Iris pigment epithelial cell (primary cell): ENCODE measurements around the gene ITPRIPL2.

Source experiments
- DNase-seq: peaks from one replicate; pipeline ENCODE4 v3.0.0-alpha.2; 2011; ENCODE audit warnings: low read depth

ITPRIPL2 gene

DNA sequence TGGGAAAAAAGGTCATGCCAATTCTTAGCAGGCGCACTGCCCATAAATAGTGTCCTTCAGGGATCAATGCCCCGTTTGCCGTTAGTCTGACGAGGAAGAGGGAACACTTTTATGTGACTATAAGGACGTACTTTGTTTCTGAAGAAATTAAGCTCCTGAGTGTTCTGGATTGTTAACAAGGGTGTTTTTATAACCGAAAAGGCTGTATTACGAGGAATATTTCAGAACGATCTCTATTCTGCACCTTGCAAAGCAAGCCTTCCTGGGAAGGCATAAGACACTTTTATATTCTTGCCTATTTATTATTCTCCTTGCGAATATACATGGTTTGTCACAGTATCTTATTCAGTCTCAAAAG, 29.8 kb downstream of the ITPRIPL2 start:
- no peak for DNase-seq

DNA sequence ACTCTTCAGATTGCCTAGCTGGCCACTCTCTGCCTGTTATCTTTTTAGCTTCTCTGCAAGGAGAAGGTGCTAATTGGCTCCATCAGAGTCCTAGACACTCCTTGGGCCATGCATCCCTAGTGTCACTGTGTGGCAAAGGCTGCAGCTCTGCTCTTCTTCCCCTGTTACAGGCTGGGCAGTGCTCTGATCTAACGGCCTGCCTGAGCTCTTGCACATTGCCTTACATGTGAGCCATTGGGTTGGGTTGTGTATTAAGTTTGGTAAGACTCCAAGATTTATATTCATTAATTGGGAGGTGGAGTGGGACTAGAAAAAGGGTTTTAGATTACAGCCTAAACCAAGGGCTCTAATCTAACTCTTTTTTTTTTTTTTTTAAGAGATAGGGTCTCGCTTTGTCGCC, 31.2 kb downstream of the ITPRIPL2 start:
- DNase-seq = no peak

DNA sequence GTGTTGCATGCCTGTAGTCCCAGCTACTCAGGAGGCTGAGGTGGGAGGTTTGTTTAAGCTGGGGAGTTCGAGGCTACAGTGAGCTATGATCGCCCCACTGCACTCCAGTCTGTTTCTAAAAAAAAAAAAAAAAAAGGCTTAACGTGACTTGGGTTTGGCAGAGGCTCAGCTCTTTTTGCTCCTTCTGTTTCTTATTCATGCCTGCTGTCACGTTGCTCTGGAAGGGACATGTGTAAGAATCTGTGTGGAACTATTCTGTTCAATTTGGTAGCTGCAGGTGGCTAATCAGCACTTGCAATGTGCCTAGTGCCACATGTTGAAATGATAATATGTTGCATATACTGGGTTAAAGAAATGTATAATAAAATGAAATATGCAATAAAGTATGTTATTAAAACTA, 33.4 kb downstream of the ITPRIPL2 start:
- DNase-seq = no peak

DNA sequence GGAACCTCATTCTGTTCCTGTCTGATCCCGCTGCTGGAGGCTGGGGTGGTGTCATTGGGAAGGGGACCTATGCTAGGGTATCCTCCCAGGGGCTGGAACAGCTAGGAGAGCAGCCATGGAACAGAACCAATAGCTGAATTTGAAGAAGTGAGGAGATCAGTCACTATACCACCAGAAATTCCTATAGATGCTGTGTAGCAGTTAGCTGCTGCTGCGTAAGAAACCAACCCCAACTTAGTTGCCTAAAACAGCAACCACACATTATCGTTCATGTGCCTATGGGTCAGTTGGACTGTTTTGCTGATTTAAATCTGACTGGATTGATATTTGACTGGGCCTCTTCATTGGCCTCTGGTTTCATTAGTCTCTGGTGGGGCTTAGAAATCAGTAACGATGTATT, 33.9 kb downstream of the ITPRIPL2 start:
- DNase-seq = no peak

DNA sequence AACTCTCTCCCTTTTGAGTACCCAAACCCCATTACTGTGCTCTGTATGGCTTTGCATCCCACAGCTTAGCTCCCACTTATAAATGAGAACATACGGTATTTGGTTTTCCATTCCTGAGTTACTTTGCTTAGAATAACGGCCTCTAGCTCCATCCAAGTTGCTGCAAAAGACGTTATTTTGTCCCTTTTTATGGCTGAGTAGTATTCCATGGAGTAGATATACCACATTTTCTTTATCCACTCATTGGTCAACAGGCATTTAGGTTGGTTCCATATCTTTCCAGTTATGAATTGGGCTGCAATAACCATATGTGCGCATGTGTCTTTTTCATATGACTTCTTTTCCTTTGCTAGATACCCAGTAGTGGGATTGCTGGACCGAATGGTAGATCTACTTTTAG, 34.4 kb downstream of the ITPRIPL2 start:
- no peak for DNase-seq

DNA sequence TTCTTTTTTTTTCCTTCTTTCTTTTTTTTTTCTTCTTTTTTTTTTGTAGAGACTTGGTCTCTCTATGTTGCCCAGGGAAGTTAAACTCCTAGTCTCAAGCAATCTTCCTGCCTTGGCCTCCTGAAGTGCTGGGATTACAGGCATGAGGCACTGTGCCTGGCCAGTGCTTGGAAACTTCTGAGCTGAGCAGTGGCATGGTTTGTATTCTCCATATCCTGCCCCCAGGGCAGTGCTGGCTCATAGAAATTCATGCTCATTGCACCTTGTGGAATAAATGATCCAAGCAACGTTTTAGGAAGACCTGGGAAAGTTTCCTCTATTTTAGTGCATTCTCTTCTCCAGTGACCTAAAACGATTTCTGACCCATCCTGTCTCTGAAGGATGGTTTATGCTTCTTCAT, 37.5 kb downstream of the ITPRIPL2 start:
- no peak for DNase-seq

DNA sequence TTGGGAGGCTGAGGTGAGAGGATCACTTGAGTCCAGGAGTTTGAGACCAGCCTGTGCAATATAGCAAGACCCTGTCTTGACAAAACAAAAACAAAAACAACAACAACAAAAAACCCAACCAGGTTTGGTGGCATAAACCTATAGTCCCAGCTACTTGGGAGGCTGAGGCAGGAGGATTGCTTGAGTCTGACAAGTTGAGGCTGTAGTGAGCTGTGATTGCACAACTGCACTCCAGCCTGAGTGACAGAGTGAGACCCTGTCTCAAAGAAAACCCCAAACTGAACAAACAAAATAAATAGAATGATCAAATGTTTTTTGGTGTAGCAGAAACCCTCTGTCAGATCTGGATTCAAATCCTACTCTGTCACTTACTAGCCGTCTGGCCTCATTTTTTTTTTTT, 38.3 kb downstream of the ITPRIPL2 start:
- DNase-seq = no peak

DNA sequence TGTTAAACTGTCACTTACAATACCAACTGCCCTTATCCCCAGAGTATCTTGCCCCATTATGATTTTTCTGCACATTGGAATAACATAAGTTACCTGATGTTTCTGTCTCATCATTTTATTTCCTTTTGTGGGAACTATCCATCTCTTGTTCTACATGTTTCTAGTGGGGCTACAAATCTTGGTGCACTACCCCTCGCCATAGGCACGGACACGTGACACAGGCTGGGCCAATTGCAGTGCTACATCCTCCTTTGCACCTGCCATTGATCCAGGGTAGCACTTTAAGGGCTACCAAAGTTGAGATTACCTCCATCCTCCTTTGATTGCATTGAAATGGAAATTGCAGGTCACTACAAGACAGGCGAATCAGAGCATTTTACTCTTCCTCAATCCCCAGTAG, 40.1 kb downstream of the ITPRIPL2 start:
- DNase-seq = no peak

DNA sequence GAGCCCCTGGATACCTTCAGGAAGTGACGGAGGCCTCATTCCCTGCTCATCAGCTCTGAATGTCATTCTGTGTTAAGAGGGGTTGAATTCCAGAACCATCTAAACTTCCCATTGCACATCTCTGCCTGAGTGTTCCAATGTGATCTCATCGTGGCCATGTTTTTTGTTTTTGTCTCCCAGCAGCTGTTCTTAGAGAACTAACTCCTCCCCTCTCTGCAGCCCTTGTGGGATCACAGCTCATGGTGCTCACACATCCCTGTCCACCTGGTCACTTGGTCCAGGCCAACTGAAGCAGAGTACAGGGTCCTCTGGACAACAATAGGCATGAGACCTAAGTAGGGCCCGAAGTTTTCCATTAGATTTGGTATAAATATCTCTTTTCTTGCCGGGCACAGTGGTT, 48.3 kb downstream of the ITPRIPL2 start:
- peak; percentile 25 for DNase-seq

DNA sequence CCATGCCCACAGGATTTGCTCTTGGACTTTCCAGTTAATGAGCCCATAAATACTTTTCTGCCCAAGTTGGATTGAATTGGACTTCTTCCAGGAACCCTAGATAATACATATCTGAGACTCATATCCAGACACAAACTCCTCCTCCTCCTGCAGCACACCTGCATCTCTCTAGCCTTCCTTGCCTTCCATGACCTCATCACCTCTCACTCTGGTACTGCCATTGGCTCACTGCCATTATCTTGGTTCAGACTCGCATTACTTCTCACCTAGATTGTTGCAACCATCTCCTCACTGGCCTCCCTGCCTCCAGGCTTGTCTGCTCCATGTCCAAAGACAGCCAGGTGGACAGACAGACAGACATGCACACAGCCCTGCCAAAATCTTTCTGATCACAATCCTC, 49.5 kb downstream of the ITPRIPL2 start:
- DNase-seq = no peak

DNA sequence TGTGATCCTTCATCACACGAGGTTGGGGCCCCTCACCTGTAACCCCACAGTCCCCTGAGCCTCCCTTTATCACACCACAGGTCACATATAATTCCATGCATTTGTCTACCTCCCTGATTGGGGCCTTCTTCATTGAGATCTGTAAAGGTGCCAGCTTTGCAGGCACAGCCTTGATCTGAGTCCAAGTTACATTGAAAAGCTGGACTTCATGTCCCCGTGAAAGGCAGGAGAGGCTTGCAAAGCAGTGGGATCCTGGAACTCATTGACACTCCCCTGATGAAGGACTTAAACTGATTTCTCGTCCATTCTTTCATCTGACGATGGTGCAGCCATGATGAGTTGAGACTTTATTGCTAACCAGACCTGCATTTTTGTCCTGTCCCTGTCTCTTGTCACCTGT, 50.5 kb downstream of the ITPRIPL2 start:
- no peak for DNase-seq

DNA sequence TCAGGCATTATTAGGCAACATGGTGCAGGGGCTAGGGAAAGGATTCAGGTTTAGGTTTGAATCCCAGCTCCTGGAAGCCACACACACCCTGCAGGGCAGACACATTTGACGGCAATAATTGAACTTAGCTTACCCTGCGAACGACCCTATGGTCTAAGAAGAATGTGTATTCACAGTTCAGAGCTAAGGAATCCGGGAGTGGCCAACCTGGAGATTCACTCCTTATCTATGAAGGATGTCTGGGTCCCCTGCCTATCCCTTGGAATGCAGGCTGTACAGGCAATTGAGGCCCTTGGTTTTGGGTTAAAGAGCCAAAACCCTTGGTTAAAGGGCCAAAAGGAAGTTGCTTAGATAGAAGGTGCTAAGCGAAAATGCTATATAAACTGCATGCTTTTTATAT, 51.3 kb downstream of the ITPRIPL2 start:
- DNase-seq = peak; percentile 35

DNA sequence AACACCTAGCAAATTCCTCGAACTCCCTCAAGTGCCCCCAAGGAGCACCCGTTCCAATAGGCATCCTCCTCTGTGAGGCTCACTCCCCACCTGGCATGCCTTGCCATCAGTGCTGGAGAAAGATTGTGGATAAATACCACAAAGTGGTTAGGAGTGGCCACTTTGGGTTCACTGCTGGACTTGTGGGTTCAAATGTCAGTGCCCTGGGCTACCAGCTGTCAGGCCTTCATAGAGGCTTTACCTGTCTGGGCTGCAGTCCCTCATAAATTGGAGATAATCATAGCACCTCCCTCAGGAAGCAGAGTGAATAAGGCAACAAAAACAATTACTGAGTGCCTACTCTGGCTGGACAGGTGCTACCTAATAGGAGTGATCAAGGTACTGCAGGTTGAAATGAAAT, 52.7 kb downstream of the ITPRIPL2 start:
- DNase-seq = no peak

DNA sequence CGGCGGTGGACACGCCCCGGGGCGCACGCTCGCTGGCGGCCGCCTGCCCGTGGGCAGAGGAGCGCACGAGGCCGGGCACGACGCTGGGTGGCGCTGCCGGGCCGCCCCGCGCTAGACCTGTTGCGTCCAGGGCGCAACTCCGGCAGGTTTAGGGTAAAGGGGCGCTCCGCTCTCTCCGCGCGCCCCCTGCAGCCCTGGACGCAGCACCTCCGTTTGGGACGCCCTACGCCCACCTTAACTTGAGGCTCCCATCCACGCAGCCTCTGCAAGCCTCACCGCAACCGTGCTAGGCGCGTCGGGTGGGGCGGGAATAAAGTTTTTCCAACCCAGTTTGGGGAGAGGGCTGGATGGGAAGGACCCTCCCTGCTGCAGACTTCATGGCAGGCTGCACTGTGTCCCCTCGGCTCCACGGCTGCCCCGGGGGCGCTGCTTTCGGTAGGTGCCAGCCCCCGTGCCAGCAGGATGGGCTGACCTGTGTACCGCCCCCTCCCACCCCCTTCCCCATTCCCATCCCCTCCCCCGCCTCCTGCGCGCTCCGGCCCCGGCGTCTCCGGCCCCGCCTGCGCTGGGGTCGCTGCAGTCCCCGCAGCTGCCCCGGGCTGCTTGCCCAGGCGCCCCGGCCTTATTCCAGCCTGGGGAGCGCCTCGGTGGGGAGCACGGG, 54.1 kb downstream of the ITPRIPL2 start, which contains the start of gene SYT17:
SYT17 (plus strand) TSS at position 531 of the 661 bp plus-strand sequence. CDS start 407 bp downstream, outside the sequence.
- DNase-seq = peak; percentile 69

DNA sequence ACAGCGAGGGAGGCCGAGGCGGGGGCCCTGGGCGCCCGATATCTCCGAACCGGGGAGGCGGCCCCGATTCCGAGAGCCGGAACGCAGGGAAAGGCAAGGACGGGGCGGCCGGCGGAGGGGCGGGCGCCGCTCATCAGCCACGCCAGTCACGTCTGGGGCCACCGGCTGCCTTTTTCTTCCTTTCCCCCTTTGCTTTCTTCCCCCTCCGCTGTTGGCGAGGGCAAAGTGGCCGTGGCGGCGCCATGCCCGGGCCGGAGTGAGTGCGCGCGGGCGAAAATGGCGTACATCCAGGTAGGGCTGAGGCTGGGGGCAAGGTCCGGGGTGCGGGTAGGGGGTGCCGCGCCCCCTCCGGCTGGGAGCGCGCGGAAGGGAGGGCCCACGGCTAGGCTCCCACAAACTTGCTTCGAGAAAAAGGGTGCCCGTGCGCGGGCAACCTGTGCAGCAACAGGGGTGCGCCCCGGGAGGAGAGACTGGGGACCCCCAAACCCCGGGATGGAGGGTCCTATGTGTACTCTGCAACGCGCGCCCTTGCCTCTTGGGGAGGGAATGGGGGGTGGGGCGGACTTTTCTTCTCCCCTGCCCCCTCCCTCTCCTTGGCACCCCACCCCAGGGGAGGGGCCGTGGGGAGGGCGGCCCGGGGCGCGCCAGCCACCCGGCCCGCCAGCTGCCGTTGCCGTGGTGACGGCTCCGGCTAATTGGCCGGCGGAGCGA, 54.8 kb downstream of the ITPRIPL2 start:
- DNase-seq = no peak

DNA sequence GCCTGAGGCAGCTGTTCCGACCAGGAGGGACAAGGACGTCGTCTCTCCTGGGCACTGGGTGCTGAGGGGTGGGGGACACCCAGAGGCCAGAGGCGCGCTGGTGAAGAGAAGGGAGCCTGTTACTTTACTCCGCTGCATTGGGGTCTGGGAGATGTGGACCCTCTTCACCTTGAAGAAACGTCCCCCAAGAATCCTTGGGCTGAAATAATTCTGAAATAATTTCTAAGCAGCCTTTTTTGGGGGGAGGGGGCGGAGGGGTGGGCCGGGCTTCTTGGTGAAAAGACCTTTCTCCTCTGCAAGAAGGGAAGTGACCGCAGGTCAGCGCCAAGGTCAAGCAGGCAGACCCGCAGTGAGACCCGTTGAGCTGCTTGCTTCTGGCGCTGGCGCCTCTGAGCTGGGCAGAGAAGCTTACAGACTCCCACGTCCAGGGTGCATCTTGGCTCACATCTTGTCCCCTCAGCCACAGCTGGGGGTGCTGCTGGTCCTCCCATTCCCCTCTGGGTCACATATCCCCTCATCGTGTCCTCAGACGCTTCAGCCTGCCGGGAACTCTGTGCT, 55.4 kb downstream of the ITPRIPL2 start:
- DNase-seq = no peak

DNA sequence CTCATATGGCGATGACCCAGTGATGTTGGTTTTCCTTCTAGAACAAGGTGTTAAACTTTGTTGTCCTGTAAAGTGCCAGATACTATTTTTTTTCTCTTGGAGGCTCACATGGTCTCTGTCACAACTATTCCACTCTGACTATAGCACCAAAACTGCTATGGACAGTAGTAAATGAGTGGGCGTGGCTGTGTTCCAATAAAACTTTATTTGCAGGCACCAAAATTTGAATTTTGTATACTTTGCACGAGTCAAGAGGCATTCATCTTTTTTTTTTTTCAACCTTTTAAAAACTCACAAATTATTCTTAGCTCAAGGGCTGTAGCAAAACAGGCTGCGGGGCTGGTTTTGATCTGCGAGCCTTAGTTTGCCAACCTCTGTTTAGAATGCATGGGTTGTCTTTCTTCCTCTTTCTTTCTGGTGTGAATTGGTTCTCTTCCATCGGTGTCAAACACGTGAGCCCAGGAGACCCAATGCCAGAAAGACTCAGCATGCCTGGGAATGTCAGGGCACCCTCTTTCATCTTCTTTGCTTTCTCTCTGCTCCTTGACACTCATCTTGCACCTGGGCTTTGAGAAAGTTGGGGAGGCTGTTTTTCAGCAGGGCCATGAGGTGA, 56.4 kb downstream of the ITPRIPL2 start:
- DNase-seq = no peak
